Chondrocyte (in vitro differentiated cells): ENCODE data around the gene CTNNA1. TPM values are rescaled to one million over a fixed set of nuclear protein-coding genes. Genes with fewer than 3 reads are reported as not detected.

Experiments
- DNase-seq: peaks from one replicate; pipeline ENCODE4 v3.0.0; 2021; ENCODE audit warnings: mixed read lengths, low spot score
- H3K27ac Mint-ChIP-seq: one replicate; pipeline ENCODE4 v1.8.0; 2021; ENCODE audit warnings: mild to moderate bottlenecking, moderate library complexity, mixed read lengths; ENCODE audit not compliant: unreplicated experiment
- H3K27me3 Mint-ChIP-seq: 2 replicates; pipeline ENCODE4 v1.8.0; 2021; ENCODE audit warnings: low read depth, mixed read lengths
- H3K36me3 Mint-ChIP-seq: 2 replicates; pipeline ENCODE4 v1.8.0; 2021; ENCODE audit warnings: low read depth, mixed read lengths
- H3K4me1 Mint-ChIP-seq: 2 replicates; pipeline ENCODE4 v1.8.0; 2021; ENCODE audit warnings: low read depth, mild to moderate bottlenecking, mixed read lengths
- H3K4me3 Mint-ChIP-seq: one replicate; pipeline ENCODE4 v1.8.0; 2021; ENCODE audit warnings: mild to moderate bottlenecking, moderate library complexity, mixed read lengths; ENCODE audit not compliant: unreplicated experiment
- H3K9me3 Mint-ChIP-seq: 2 replicates; pipeline ENCODE4 v1.8.0; 2021; ENCODE audit warnings: low read depth, mixed read lengths
- total RNA-seq: library from RNA; stranded (reverse); gene quantifications from 3 replicates; pipeline ENCODE4 v1.2.1, GENCODE V29; 2021
- TF ChIP-seq, protein P1 (sequence below): fragments of 200-600 bp; sonication (generic); IDR thresholded peaks from 2 replicates; pipeline ENCODE4 v1.5.0; 2021; ENCODE audit warnings: antibody characterized with exemption, mild to moderate bottlenecking, moderate library complexity

The CTNNA1 gene
- total RNA-seq, 1 donor from 2014 or later: 397 TPM

DNA sequence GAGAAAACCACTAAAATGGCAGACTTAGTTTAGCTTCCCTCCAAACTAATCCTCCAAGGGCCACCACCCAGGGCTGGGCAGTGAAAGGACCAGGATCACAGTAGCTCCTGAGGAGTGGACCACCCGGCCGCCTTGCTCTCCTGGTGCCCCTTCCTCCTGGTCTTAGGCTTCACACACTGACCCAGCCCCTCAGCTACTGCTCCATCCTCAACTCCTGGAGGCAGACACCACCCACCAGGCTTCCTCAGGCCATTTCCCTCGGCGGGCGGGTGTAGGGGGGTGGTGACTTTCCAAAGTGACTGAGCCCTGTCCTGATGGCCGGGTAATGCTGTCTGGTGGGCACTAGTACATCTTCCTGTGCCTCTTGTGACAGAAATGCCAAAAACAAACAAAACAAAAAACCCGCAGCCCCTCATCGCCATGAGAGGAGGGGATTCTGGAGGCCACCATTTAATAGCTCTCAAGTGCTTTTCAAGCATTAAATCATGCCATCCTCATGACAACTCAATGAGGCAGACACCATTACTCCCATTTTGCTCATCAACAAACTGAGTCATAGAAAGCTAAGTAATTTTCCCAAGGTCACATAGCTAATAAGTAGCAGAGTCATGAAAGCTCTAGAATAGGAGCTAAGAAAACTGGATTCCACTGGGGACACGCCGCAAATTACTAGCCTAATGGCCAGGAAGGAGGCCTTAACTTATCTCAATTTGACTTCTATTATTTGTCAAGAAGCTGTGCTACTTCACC, 213.2 kb downstream of the CTNNA1 start:
- Mint-ChIP-seq H3K27ac (no peak overlapping the region), H3K9me3 (no peaks in the 10 kb centered on the region), H3K4me3 (no peak overlapping the region), H3K36me3 (peaks cover 4% of the 10 kb centered on the region), H3K4me1 (peaks cover 56% of the 10 kb centered on the region), H3K27me3 (no peaks in the 10 kb centered on the region)
- no peak for DNase-seq
- TF ChIP-seq, protein P1, sequence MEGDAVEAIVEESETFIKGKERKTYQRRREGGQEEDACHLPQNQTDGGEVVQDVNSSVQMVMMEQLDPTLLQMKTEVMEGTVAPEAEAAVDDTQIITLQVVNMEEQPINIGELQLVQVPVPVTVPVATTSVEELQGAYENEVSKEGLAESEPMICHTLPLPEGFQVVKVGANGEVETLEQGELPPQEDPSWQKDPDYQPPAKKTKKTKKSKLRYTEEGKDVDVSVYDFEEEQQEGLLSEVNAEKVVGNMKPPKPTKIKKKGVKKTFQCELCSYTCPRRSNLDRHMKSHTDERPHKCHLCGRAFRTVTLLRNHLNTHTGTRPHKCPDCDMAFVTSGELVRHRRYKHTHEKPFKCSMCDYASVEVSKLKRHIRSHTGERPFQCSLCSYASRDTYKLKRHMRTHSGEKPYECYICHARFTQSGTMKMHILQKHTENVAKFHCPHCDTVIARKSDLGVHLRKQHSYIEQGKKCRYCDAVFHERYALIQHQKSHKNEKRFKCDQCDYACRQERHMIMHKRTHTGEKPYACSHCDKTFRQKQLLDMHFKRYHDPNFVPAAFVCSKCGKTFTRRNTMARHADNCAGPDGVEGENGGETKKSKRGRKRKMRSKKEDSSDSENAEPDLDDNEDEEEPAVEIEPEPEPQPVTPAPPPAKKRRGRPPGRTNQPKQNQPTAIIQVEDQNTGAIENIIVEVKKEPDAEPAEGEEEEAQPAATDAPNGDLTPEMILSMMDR: no peak

DNA sequence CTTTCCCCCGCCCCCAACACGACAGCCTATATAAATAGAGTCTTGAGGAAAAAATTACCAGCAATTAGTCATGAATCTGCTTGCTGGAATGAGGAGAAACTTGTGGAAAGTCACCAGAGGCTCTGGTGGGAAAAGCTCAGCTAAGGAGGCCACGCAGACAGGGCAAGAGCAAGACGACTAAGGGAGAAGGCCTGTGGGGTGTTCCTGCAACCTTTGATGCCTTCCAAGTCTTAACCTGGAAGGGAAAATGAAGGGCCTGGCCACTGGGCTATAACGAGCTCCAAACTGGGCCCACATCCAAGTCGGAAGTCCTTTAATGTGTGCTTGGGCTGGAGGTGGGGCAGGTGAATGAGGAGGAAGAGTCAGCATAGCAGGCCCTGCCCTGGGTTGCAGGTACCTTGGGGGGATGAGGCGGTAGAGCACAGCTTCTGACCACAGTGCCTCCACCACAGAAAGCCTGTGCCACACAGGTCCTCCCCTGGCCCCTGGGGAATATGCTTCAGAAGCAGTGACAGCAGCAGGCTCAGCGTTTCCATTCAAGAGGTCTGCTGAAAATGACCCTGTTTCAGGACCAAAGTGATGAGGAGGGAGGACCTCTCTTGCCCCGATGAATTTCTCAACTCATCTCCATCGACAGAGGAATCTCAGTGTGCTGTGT, 214.7 kb downstream of the CTNNA1 start:
- TF ChIP-seq, protein P1: no peak
- Mint-ChIP-seq H3K27ac (no peak overlapping the region), H3K4me3 (no peak overlapping the region), H3K36me3 (peaks cover 4% of the 10 kb centered on the region), H3K27me3 (no peaks in the 10 kb centered on the region), H3K9me3 (no peaks in the 10 kb centered on the region), H3K4me1 (peaks cover 50% of the 10 kb centered on the region)
- no peak for DNase-seq

DNA sequence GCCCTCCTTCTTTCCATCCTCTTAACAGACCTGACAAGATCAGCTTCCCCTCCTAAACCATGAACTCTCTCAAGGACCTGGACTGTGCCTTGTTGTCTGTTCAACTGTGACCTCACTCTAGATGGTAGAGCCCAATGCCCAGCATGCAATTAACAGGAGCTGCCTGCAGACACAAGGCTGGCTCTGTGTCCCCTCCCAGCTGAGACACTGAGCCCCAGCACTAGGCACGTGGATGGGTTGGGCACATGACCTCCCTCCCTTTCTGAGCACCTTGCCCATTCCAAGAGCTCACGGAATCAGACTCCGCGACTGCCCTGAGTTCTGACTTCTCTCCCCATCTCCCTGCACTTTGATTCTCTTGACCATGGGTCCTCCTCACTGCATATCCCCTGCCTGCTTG, 215.4 kb downstream of the CTNNA1 start:
- peaks cover 46% of the 10 kb centered on the region for H3K4me1 Mint-ChIP-seq
- TF ChIP-seq, protein P1: no peak

DNA sequence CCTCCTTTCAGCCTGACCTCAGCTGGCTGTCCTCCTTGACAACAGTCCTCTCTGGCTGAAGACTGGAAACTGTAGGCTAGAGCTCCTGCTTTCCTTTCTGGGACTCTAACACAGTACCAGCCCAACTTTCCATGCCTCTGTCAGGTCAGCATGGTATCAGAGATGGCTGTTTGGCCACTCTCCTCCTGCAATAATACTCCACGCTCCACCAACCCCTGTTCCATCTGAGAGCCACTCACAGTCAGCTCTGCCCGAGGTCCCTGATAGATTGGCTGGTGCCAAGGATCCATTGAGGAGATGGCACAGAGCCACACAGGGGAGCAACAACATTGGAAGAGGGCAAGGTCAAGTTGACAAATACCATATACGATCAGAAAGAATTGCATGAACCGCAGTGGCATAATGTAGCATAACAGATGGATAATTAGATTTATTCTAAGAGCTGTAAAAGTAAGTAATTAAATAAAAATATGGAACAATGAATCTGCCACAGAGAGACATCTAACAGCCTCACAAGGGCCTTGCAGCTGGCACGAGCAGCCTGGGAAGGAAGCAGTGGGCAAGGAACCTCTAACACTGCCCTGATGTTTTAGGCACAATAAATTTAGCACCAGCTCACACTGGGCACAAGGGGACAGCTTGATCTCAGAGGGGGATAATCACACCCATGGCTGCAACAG, 216.2 kb downstream of the CTNNA1 start:
- no peaks in the 10 kb centered on the region for H3K27me3 Mint-ChIP-seq
- peak overlapping the region; percentile 39 for H3K27ac Mint-ChIP-seq
- TF ChIP-seq, protein P1: no peak
- H3K36me3 Mint-ChIP-seq: peaks cover 4% of the 10 kb centered on the region
- H3K9me3 Mint-ChIP-seq: no peaks in the 10 kb centered on the region
- no peak overlapping the region for H3K4me3 Mint-ChIP-seq
- peaks cover 47% of the 10 kb centered on the region for H3K4me1 Mint-ChIP-seq
- no peak for DNase-seq

More for the DNA sequence above, 215.4 kb downstream of the CTNNA1 start:
- H3K9me3 Mint-ChIP-seq: no peaks in the 10 kb centered on the region
- DNase-seq: no peak
- no peak overlapping the region for H3K4me3 Mint-ChIP-seq
- no peaks in the 10 kb centered on the region for H3K27me3 Mint-ChIP-seq
- no peak overlapping the region for H3K27ac Mint-ChIP-seq
- H3K36me3 Mint-ChIP-seq: peaks cover 4% of the 10 kb centered on the region

DNA sequence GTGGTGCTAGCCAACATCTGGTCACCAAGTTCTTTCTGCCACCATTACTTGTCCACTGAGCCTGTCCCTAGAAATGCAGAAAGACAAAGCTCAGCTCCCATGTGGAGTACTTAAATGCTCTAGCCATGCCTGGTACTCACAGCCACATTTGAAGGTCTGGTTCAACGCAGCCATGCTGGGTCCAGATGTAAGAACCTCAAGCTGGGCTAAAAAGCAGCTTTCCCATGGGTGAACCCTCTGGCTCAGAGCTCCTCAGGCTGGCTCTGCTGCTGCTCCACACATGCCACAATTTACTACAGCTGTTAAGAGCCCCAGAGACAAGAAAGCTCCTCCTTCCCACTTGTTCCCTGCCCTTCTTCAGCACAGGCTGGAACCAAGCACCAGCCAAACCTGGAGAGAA, 219.0 kb downstream of the CTNNA1 start:
- Mint-ChIP-seq H3K27me3 (no peaks in the 10 kb centered on the region), H3K36me3 (peaks cover 4% of the 10 kb centered on the region), H3K9me3 (no peaks in the 10 kb centered on the region), H3K4me3 (no peak overlapping the region), H3K4me1 (peaks cover 55% of the 10 kb centered on the region), H3K27ac (no peak overlapping the region)
- TF ChIP-seq, protein P1: no peak
- DNase-seq: no peak
